ENCODE data around the gene NCSTN.

The NCSTN gene

DNA sequence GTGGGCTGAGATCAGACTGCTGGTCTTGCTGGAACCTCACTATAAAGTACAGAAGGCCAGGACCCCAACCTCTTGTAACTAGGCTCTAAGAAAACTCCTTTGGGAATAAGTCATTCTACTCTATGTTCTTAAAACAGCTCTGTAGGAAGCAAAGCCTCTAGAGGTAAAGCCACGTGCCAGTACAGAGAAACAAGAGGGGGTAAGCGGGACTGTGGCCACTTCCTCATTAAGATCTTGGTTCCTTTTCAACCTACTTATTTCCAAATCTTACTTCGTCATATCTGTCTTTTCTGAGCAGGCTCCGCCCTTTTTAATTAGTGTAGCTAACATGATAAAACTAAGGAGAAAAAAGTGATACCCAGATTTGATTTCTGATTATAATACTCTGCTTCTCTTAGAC, 3.8 kb downstream of the NCSTN start:
- Histone ChIP-seq H3K4me1 (ENCODE audit: control insufficient read depth, insufficient read depth, low read length, poor library complexity, severe bottlenecking) (peaks cover 6% of the 10 kb centered on the region), H3K36me3 (ENCODE audit: control insufficient read depth, insufficient read depth, low read length) (peaks cover 72% of the 10 kb centered on the region), H3K4me3 (ENCODE audit: extremely low read depth, insufficient read depth, low read length, poor library complexity, severe bottlenecking) (no peak overlapping the region), H3K27ac (ENCODE audit: low read depth, low read length, severe bottlenecking) (no peak overlapping the region), H3K9me3 (ENCODE audit: control insufficient read depth, low read length) (no peaks in the 10 kb centered on the region)
- 93 to 100% methylated on average over 1 to 2 of the region's 4 CpGs for WGBS, 2 experiments (ENCODE audit: insufficient coverage in 2 of 2)

DNA sequence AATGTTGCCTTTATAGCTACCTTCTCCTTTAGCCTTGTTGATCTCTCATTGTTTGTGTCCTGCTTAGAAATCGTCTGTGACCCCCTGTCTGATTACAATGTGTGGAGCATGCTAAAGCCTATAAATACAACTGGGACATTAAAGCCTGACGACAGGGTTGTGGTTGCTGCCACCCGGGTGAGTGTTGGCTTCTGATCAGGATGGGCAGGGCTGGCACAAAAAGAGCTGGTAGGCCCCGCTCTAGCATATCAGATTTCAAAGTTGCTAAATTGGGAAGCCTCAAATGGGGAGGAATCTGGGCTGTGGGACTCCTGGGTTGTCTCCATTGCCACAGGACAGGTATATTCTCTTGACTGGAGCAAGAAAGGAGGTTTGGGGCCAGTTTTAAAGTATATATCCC, 8.4 kb downstream of the NCSTN start:
- Histone ChIP-seq H3K27ac (ENCODE audit: low read depth, low read length, severe bottlenecking) (no peak overlapping the region), H3K4me1 (ENCODE audit: control insufficient read depth, insufficient read depth, low read length, poor library complexity, severe bottlenecking) (no peaks in the 10 kb centered on the region), H3K36me3 (ENCODE audit: control insufficient read depth, insufficient read depth, low read length) (peaks cover 97% of the 10 kb centered on the region), H3K9me3 (ENCODE audit: control insufficient read depth, low read length) (no peaks in the 10 kb centered on the region), H3K4me3 (ENCODE audit: extremely low read depth, insufficient read depth, low read length, poor library complexity, severe bottlenecking) (no peak overlapping the region)
- WGBS, 2 experiments (ENCODE audit: insufficient coverage in 2 of 2): 93 to 96% methylated on average over 4 of the region's 4 CpGs

DNA sequence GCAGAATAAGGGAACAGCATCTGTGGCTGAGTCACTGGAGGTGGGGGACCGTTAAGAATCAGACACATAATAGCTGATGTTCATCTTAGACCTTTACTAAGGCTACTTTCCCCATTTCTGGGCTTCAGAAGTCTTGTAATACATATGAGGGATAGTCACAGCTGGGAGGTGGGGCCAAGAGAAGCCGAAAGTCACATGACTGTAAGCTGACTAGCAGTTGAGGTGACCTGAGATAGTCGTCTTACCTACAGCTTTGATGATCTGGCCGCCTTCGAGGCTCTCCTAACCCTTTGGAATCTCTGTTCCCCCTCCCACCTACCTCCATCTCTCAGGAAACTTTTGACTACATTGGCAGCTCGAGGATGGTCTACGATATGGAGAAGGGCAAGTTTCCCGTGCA, 9.4 kb downstream of the NCSTN start:
- Histone ChIP-seq H3K9me3 (ENCODE audit: control insufficient read depth, low read length) (no peaks in the 10 kb centered on the region), H3K4me1 (ENCODE audit: control insufficient read depth, insufficient read depth, low read length, poor library complexity, severe bottlenecking) (no peaks in the 10 kb centered on the region), H3K36me3 (ENCODE audit: control insufficient read depth, insufficient read depth, low read length) (peaks cover 99% of the 10 kb centered on the region), H3K27ac (ENCODE audit: low read depth, low read length, severe bottlenecking) (no peak overlapping the region), H3K4me3 (ENCODE audit: extremely low read depth, insufficient read depth, low read length, poor library complexity, severe bottlenecking) (no peak overlapping the region)
- 92% methylated on average over 5 to 7 of the region's 8 CpGs for WGBS, 2 experiments (ENCODE audit: insufficient coverage in 2 of 2)

DNA sequence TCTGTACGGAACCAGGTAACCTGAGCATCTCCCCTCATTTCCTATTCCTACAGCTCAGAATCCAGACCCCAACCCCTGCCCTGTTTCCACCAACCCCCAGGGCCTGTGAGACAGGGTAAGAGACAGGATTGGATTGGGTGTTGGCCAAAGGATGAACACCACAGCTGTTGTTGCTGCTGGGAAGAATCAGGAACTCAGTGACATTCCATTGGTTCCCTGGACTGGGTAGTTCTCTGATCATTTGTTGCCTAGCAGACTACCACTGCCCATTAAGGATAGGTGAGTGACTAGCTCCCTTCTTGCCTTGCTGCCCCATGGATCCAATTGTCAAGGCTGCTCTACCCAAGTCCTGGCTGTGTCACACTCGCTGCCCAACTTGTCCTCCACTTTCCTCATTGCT, 10.0 kb downstream of the NCSTN start:
- H3K36me3 ChIP-seq (ENCODE audit: control insufficient read depth, insufficient read depth, low read length): peaks cover 99% of the 10 kb centered on the region
- no peak overlapping the region for H3K4me3 ChIP-seq (ENCODE audit: extremely low read depth, insufficient read depth, low read length, poor library complexity, severe bottlenecking)
- no peaks in the 10 kb centered on the region for H3K4me1 ChIP-seq (ENCODE audit: control insufficient read depth, insufficient read depth, low read length, poor library complexity, severe bottlenecking)
- H3K27ac ChIP-seq (ENCODE audit: low read depth, low read length, severe bottlenecking): no peak overlapping the region
- no peaks in the 10 kb centered on the region for H3K9me3 ChIP-seq (ENCODE audit: control insufficient read depth, low read length)
- WGBS, 2 experiments (ENCODE audit: insufficient coverage in 2 of 2): 91 to 100% methylated on average over 1 of the region's 2 CpGs

DNA sequence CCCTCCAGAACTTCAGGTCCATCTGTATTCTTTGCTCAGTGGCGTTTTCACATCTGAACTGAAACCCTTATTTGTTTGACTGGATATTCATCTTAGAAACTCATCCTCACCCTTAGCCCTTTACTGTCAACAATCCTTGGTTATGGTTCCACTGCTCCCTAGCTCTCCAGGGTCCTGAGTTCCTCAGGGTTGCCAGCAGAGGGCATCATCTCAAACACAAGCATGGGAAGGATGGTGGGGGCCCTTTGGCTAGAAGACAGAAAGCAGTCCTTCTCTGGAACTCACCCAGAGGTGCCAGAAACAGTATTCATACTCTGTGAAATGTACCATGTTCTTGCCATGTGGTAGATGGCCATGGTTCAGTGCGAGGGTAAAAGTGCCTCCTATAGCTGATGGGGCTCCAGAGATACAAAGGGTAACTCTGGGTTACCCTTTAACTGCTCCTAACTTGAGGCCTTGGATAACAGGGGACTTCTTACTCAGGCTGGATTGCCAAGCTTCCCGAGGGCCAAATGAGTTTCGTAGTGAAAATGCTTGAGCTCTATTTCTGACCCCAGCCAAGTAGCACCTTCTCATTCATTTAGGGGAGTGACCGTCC, 11.3 kb downstream of the NCSTN start:
- Histone ChIP-seq H3K36me3 (ENCODE audit: control insufficient read depth, insufficient read depth, low read length) (peaks cover 97% of the 10 kb centered on the region), H3K4me3 (ENCODE audit: extremely low read depth, insufficient read depth, low read length, poor library complexity, severe bottlenecking) (no peak overlapping the region), H3K4me1 (ENCODE audit: control insufficient read depth, insufficient read depth, low read length, poor library complexity, severe bottlenecking) (no peaks in the 10 kb centered on the region), H3K9me3 (ENCODE audit: control insufficient read depth, low read length) (no peaks in the 10 kb centered on the region), H3K27ac (ENCODE audit: low read depth, low read length, severe bottlenecking) (no peak overlapping the region)
- 75 to 87% methylated on average over 2 to 4 of the region's 5 CpGs for WGBS, 2 experiments (ENCODE audit: insufficient coverage in 2 of 2)

DNA sequence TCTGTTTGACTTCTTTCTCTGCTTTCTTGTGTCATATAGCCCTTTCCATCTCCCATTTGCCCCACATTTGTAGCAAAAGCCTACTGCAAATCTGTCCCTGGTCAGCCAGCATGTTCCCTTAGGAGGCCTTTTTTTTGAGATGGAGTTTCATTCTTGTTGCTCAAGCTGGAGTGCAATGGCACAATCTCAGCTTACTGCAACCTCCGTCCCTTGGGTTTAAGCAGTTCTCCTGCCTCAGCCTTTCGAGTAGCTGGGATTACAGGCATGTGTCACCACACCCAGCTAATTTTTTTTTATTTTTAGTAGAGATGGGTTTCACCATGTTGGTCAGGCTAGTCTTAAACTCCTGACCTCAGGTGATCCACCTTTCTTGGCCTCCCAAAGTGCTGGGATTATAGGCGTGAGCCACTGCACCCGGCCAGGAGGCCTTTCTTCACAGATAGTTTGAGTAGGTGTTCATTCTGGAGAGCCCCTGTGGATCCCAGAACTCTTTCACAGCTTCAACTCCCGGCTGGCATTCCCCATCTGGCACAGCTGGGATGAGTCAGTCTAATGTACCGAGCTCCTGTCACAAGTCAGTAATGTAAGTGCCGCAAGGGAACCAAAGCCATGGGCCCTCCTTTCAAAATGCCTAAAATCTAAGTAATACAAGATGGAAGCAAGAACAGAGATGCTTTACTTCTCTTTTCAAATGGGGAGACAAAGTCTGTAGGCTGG, 14.3 kb downstream of the NCSTN start:
- H3K4me3 ChIP-seq (ENCODE audit: extremely low read depth, insufficient read depth, low read length, poor library complexity, severe bottlenecking): no peak overlapping the region
- 91 to 92% methylated on average over 4 to 5 of the region's 7 CpGs for WGBS, 2 experiments (ENCODE audit: insufficient coverage in 2 of 2)
- H3K27ac ChIP-seq (ENCODE audit: low read depth, low read length, severe bottlenecking): no peak overlapping the region
- H3K4me1 ChIP-seq (ENCODE audit: control insufficient read depth, insufficient read depth, low read length, poor library complexity, severe bottlenecking): peaks cover 8% of the 10 kb centered on the region
- peaks cover 84% of the 10 kb centered on the region for H3K36me3 ChIP-seq (ENCODE audit: control insufficient read depth, insufficient read depth, low read length)
- H3K9me3 ChIP-seq (ENCODE audit: control insufficient read depth, low read length): no peaks in the 10 kb centered on the region

DNA sequence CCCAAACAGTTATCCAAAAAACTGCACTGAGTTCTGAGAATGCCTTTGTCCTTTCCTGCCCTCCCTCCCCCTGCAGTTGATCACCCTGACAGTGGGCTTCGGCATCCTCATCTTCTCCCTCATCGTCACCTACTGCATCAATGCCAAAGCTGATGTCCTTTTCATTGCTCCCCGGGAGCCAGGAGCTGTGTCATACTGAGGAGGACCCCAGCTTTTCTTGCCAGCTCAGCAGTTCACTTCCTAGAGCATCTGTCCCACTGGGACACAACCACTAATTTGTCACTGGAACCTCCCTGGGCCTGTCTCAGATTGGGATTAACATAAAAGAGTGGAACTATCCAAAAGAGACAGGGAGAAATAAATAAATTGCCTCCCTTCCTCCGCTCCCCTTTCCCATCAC, 14.9 kb downstream of the NCSTN start:
- 97 to 100% methylated on average over 4 of the region's 4 CpGs for WGBS, 2 experiments (ENCODE audit: insufficient coverage in 2 of 2)
- no peak overlapping the region for H3K27ac ChIP-seq (ENCODE audit: low read depth, low read length, severe bottlenecking)
- H3K36me3 ChIP-seq (ENCODE audit: control insufficient read depth, insufficient read depth, low read length): peaks cover 77% of the 10 kb centered on the region
- H3K9me3 ChIP-seq (ENCODE audit: control insufficient read depth, low read length): no peaks in the 10 kb centered on the region
- H3K4me3 ChIP-seq (ENCODE audit: extremely low read depth, insufficient read depth, low read length, poor library complexity, severe bottlenecking): no peak overlapping the region
- H3K4me1 ChIP-seq (ENCODE audit: control insufficient read depth, insufficient read depth, low read length, poor library complexity, severe bottlenecking): peaks cover 12% of the 10 kb centered on the region

DNA sequence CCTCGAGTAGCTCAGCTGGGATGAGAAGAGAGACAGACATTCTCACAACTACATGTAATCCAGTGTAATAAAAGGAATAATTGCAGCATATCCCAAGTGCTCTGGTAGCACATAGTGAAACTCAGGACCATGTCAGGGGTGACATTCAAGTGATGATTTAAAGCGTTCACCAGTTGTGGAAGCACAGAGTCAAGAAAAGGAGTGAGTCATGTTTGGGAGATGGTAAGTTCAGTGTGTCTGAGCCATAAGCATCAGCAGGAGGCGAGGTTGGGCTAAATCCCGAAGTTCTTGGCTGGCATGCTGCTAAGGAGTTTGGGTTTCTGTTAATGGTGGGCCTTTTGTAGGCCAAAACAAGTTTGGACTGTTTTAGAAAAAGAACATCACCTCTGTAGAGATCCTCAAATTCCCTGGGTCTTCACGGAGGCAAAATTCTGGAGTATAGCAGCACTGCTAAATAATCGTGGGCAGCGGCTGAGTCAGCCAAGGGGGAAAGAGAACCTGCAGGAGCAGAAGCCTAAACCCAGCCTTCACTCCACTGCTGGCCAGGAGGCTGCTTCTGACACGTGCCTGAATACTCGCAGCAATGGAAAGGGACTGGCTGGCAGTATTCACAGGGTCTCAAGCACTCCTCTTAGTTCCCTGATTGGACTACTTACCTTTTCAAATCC, 16.5 kb downstream of the NCSTN start:
- peaks cover 61% of the 10 kb centered on the region for H3K36me3 ChIP-seq (ENCODE audit: control insufficient read depth, insufficient read depth, low read length)
- H3K4me3 ChIP-seq (ENCODE audit: extremely low read depth, insufficient read depth, low read length, poor library complexity, severe bottlenecking): no peak overlapping the region
- peaks cover 12% of the 10 kb centered on the region for H3K4me1 ChIP-seq (ENCODE audit: control insufficient read depth, insufficient read depth, low read length, poor library complexity, severe bottlenecking)
- no peaks in the 10 kb centered on the region for H3K9me3 ChIP-seq (ENCODE audit: control insufficient read depth, low read length)
- H3K27ac ChIP-seq (ENCODE audit: low read depth, low read length, severe bottlenecking): no peak overlapping the region
- WGBS, 2 experiments (ENCODE audit: insufficient coverage in 2 of 2): 91 to 94% methylated on average over 8 of the region's 9 CpGs

DNA sequence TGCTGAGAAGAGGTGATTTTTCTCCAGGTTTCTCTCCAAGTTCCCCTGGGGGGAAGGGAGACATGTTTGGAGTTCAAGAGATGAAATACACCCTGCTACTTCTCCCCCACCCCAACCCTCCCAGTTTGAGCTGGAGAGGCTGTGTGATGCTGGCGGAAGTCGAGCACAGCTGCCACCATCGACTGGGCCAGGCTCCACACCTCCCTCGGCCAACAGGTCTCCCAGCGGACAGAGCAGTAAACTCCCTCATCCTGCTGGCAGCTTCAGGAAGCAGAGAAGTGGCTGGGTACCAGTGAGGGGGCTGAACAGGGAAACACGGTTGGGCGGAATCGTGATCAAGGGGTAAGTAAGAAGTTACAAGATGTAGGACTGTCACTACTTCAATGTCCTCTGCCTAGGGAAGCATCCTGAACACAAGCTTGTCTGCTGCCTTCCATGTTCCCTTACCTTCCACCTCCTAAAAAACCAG, 17.1 kb downstream of the NCSTN start:
- no peak overlapping the region for H3K27ac ChIP-seq (ENCODE audit: low read depth, low read length, severe bottlenecking)
- peaks cover 12% of the 10 kb centered on the region for H3K4me1 ChIP-seq (ENCODE audit: control insufficient read depth, insufficient read depth, low read length, poor library complexity, severe bottlenecking)
- 100% methylated on average over 2 to 5 of the region's 8 CpGs for WGBS, 2 experiments (ENCODE audit: insufficient coverage in 2 of 2)
- no peaks in the 10 kb centered on the region for H3K9me3 ChIP-seq (ENCODE audit: control insufficient read depth, low read length)
- no peak overlapping the region for H3K4me3 ChIP-seq (ENCODE audit: extremely low read depth, insufficient read depth, low read length, poor library complexity, severe bottlenecking)
- H3K36me3 ChIP-seq (ENCODE audit: control insufficient read depth, insufficient read depth, low read length): peaks cover 55% of the 10 kb centered on the region

DNA sequence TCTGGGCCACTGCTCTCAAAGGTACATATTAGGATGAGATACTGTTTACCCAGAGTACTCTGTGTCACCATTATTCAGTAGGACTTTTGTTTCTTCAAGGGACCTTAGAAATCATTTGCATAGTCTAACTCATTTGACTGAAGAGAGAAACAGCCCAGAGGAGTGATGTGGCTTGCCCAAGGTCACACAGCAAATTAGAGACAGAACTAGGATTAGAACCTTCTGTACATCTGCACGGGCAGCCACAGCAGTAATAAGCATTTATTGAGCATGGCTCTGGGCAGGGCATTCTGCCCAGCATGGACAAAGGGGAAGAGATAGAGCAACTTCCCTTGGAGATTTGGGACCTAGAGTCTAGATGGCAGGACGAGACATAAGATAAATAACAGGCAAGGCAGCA, 18.0 kb downstream of the NCSTN start:
- H3K4me3 ChIP-seq (ENCODE audit: extremely low read depth, insufficient read depth, low read length, poor library complexity, severe bottlenecking): no peak overlapping the region
- WGBS, 2 experiments (ENCODE audit: insufficient coverage in 2 of 2): 93 to 100% methylated on average over 1 to 2 of the region's 2 CpGs
- peak overlapping the region; percentile 90 for H3K27ac ChIP-seq (ENCODE audit: low read depth, low read length, severe bottlenecking)
- H3K36me3 ChIP-seq (ENCODE audit: control insufficient read depth, insufficient read depth, low read length): peaks cover 46% of the 10 kb centered on the region
- H3K9me3 ChIP-seq (ENCODE audit: control insufficient read depth, low read length): no peaks in the 10 kb centered on the region
- H3K4me1 ChIP-seq (ENCODE audit: control insufficient read depth, insufficient read depth, low read length, poor library complexity, severe bottlenecking): peaks cover 12% of the 10 kb centered on the region

DNA sequence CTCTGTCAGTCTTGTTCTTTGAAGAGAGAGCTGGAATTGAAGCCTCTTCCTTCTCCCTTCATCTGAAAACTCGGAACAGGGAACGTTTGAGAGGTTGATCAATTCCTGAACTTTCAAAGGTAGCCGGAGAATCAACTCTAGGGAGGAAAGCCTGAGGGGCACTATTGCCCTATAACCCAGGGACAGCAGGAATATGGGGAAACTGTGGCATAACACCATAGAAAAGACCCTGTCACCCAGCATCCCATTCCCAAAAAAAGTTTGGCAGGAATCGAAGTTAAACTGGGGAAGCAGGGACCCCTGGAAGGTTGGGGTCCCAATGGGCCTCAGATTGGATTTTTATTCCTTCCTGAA, 18.6 kb downstream of the NCSTN start:
- Histone ChIP-seq H3K4me1 (ENCODE audit: control insufficient read depth, insufficient read depth, low read length, poor library complexity, severe bottlenecking) (peaks cover 12% of the 10 kb centered on the region), H3K36me3 (ENCODE audit: control insufficient read depth, insufficient read depth, low read length) (peaks cover 40% of the 10 kb centered on the region), H3K9me3 (ENCODE audit: control insufficient read depth, low read length) (no peaks in the 10 kb centered on the region), H3K27ac (ENCODE audit: low read depth, low read length, severe bottlenecking) (peak overlapping the region; percentile 90), H3K4me3 (ENCODE audit: extremely low read depth, insufficient read depth, low read length, poor library complexity, severe bottlenecking) (no peak overlapping the region)
- 80 to 100% methylated on average over 1 of the region's 4 CpGs for WGBS, 2 experiments (ENCODE audit: insufficient coverage in 2 of 2)

All from mesodermal cell (in vitro differentiated cells).